Prostate gland (tissue), 2 donors: ENCODE data around the gene C4orf50. TPM values are rescaled to one million over a fixed set of nuclear protein-coding genes. Genes with fewer than 3 reads are reported as not detected.

Source experiments
- DNase-seq: peaks from one replicate; pipeline ENCODE4 v3.0.0-alpha.2; 2019; ENCODE audit warnings: low spot score
- H3K27ac ChIP-seq, 2 donors: fragments of 200-600 bp; sonication (generic); 2 replicates each; pipeline ENCODE4 v1.5.1; 2017 to 2019
- H3K27me3 ChIP-seq: fragments of 200-600 bp; sonication (generic); replicated peaks from 2 replicates; pipeline ENCODE4 v1.5.1; 2019; ENCODE audit not compliant: insufficient read depth
- H3K36me3 ChIP-seq, 2 donors: fragments of 200-600 bp; sonication (generic); 1 replicate in 1 of 2; 2 replicates in 1 of 2; pipeline versions ENCODE4 v1.5.1 to v1.8.1; 2017 to 2019
- H3K4me1 ChIP-seq: fragments of 200-600 bp; sonication (generic); replicated peaks from 2 replicates; pipeline ENCODE4 v1.5.1; 2019
- H3K4me3 ChIP-seq, 2 donors: fragments of 200-600 bp; sonication (generic); 2 replicates each; pipeline ENCODE4 v1.5.1; 2017 to 2019
- H3K9me3 ChIP-seq: fragments of 200-600 bp; sonication (generic); 2 replicates; pipeline ENCODE4 v1.5.1; 2017
- CTCF ChIP-seq, 4 experiments: fragments of 200-600 bp in 2 of 4; fragments of 450-650 bp in 2 of 4; sonication (generic) in 2 of 4; IDR thresholded peaks; 1 replicate in 3 of 4; 2 replicates in 1 of 4; pipeline ENCODE4 v1.5.1; 2016 to 2019; ENCODE audit warnings: antibody characterized with exemption in 4 of 4, mild to moderate bottlenecking in 2 of 4, moderate library complexity in 2 of 4
- POLR2A ChIP-seq: fragments of 450-650 bp; IDR thresholded peaks from one replicate; pipeline ENCODE4 v1.6.1; 2016; ENCODE audit warnings: antibody characterized with exemption, mild to moderate bottlenecking
- POLR2AphosphoS5 ChIP-seq: sonication (generic); formaldehyde crosslinking; IDR thresholded peaks from one replicate; pipeline ENCODE4 v1.6.1; 2017; ENCODE audit warnings: antibody characterized with exemption
- WGBS: methylation state at CpG from one replicate; pipeline ENCODE4 v1.1.5; 2018; 5-methylcytosine and 5-hydroxymethylcytosine counted together
- intact Hi-C: fragments of 100-400 bp; cut with DNase I; formaldehyde crosslinking; loops from one replicate; pipeline ENCODE4 v1.14.2; 2022
- total RNA-seq, 2 donors: library from RNA; depleted of rRNA; stranded (reverse); fragments of >200 nt; gene quantifications; one replicate each; pipeline ENCODE4 v1.1.0, GENCODE V29; 2016

The C4orf50 gene
- total RNA-seq, 2 donors from 2014 or later: 0.87 to 2.8 TPM

GRCh38 chr4:5919044-5919443 is 99.2 kb downstream of the C4orf50 start:
- 84% methylated on average over 8 of the region's 8 CpGs for WGBS
- intact Hi-C loops: no loop called here
- no peaks in the 10 kb centered on the region for H3K36me3 ChIP-seq
- DNase-seq: no peak
- H3K4me1 ChIP-seq: no peaks in the 10 kb centered on the region
- no peak overlapping the region for H3K27ac ChIP-seq
- TF ChIP-seq CTCF (IDR thresholded peaks at IDR 0.05): no peak
- TF ChIP-seq POLR2AphosphoS5: no peak
- no peak for TF ChIP-seq POLR2A
- no peak overlapping the region for H3K4me3 ChIP-seq
- no peaks in the 10 kb centered on the region for H3K9me3 ChIP-seq
- no peaks in the 10 kb centered on the region for H3K27me3 ChIP-seq

- Histone ChIP-seq H3K36me3 (no peaks in the 10 kb centered on the region), H3K4me1 (no peaks in the 10 kb centered on the region), H3K4me3 (no peak overlapping the region), H3K9me3 (no peaks in the 10 kb centered on the region), H3K27me3 (no peaks in the 10 kb centered on the region), H3K27ac (no peak overlapping the region)
- TF ChIP-seq POLR2AphosphoS5: no peak
- no peak for TF ChIP-seq CTCF (IDR thresholded peaks at IDR 0.05)
- TF ChIP-seq POLR2A: no peak
- DNase-seq: no peak
- 49% methylated on average over 8 of the region's 8 CpGs for WGBS
- intact Hi-C loops: no loop called here
Observed at GRCh38 chr4:5918331-5918985, 99.8 kb downstream of the C4orf50 start.

GRCh38 chr4:5917672-5918071 is 100.6 kb downstream of the C4orf50 start:
- TF ChIP-seq CTCF (IDR thresholded peaks at IDR 0.05): no peak
- TF ChIP-seq POLR2A: no peak
- TF ChIP-seq POLR2AphosphoS5: no peak
- no peak for DNase-seq
- no peaks in the 10 kb centered on the region for H3K27me3 ChIP-seq
- no peaks in the 10 kb centered on the region for H3K9me3 ChIP-seq
- no peaks in the 10 kb centered on the region for H3K36me3 ChIP-seq
- intact Hi-C loops: no loop called here
- H3K4me1 ChIP-seq: no peaks in the 10 kb centered on the region
- H3K27ac ChIP-seq: no peak overlapping the region
- 50% methylated on average over 11 of the region's 11 CpGs for WGBS
- H3K4me3 ChIP-seq: no peak overlapping the region

GRCh38 chr4:5916229-5916628 is 102.0 kb downstream of the C4orf50 start:
- H3K4me1 ChIP-seq: no peaks in the 10 kb centered on the region
- WGBS: 40% methylated on average over 3 of the region's 3 CpGs
- intact Hi-C loops: no loop called here
- TF ChIP-seq POLR2AphosphoS5 (no peak), CTCF (IDR thresholded peaks at IDR 0.05) (no peak), POLR2A (no peak)
- DNase-seq: no peak
- no peaks in the 10 kb centered on the region for H3K27me3 ChIP-seq
- H3K27ac ChIP-seq: no peak overlapping the region
- no peaks in the 10 kb centered on the region for H3K36me3 ChIP-seq
- H3K9me3 ChIP-seq: no peaks in the 10 kb centered on the region
- no peak overlapping the region for H3K4me3 ChIP-seq

GRCh38 chr4:5913454-5913853 is 104.8 kb downstream of the C4orf50 start:
- Histone ChIP-seq H3K27ac (no peak overlapping the region), H3K4me3 (no peak overlapping the region), H3K27me3 (no peaks in the 10 kb centered on the region), H3K4me1 (no peaks in the 10 kb centered on the region), H3K36me3 (no peaks in the 10 kb centered on the region), H3K9me3 (no peaks in the 10 kb centered on the region)
- intact Hi-C loops: no loop called here
- WGBS: 80% methylated on average over 7 of the region's 7 CpGs
- no peak for DNase-seq
- no peak for TF ChIP-seq POLR2A
- no peak for TF ChIP-seq CTCF (IDR thresholded peaks at IDR 0.05)
- TF ChIP-seq POLR2AphosphoS5: no peak
